ENCODE measurements around the gene SLC7A4.

SLC7A4 gene

DNA sequence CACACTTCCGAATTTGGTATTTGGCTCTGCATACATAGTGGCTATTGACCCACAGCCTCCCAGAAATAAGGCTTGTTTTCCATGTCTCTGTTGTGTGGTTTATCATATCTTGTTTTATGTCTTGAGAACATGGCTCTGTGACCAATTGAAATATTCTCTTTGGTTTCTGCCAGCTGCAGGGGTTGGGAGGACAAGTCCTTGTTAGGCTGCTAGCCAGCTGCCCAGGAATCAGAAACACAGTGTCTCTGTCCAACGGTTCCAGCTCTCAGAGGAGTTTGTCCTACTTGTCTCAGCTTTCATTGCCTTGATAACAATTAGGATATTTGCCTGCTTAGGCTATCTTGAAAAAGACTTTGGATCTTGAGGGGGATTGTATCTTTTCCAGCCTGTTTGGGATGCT lies 6.0 kb upstream of the SLC7A4 start:
- DNase-seq = no peak

DNA sequence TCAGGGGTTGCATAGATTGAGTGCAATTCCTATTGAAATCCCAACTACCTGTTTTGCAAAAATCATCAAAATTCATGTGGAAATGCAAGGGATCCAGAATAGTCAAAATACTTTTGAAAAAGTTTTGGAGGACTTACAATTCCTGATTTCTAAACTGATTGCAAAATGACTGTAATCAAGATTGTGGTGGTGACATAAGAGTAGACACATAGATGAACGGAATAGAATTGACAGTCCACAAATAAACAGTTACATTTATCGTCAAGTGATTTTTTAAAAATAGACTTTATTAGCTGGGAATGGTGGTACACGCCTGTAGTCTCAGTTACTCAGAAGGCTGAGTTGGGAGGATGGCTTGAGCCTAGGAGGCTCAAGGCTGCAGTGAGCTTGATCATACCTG lies 2.6 kb upstream of the SLC7A4 start:
- DNase-seq = no peak

DNA sequence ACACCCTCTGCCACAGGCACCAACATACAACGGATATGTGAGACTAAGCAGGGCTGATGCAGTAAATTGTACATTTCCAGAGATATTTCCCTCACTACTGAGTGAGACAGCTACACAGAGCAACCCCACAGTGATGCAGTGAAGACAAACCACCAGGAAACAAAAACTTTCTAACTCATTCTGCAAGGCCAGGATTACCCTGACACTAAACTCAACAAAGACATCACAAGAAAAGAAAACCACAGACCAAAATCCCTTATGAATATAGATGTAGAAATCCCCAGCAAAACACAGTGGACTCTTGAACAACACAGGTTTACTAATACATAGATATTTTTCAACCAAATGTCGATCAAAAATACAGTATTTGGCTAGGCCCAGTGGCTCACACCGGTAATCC lies 1.5 kb upstream of the SLC7A4 start:
- DNase-seq = no peak

DNA sequence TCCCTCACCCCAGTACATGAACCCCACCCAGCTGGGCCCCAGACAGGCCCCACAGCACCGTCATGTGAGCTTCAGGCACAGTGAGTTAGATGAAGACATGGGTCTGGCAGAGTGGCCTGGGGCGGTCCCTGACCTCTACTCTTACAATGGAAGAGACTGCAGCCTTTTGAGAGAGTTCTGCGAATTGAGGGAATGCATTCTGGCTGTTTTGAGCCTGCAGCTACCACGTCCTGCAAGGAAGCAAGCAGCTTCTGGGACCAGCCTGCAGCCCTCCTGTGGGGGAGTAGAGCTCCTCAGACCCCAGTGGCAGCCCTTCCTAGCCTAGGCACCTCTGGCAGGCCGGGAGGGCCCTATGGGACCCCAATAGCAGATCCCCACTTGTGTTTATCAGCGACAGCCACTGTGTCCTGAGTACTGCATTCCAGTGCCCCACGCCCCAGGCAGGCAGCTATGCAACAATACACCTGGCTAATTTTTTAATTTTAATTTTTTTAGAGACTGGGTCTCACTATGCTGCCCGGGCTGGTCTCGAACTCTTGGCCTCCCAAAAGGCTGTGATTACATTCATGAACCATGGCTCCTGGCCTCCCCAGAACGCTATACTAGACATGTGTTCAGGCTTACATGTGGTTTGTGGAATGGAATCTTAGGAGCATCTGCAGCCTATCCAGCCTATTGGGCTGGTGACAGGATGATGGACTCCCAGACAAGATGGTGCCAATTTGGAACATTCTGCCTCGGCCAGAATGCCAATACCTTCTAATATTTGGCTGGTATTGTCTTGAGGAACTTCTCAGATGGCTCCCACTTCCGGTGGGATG lies 717 bp upstream of the SLC7A4 start:
- no peak for DNase-seq

DNA sequence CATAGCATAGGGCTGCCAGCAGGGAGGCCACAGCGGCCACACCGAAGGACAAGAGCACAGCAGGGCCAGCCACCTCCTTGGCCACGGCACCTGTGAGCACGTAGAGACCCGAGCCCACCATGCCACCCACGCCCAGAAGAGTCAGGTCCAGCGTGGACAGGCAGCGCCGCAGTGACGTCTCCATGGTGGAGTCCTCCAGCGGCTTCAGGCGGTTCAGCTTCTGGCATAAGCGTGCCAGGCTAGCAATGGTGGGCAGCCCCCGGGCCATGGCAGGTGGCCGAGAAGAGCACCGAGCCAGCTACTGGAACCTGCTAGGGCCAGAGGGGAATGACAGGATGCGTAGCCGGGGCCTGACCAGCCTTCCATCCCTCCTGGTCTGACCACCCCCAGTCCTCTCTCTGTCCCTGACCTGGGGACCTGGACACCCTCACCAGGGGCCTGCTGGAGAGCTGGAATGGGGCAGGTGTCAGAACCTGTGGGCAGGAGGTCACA lies 770 bp downstream of the SLC7A4 start:
- no peak for DNase-seq

DNA sequence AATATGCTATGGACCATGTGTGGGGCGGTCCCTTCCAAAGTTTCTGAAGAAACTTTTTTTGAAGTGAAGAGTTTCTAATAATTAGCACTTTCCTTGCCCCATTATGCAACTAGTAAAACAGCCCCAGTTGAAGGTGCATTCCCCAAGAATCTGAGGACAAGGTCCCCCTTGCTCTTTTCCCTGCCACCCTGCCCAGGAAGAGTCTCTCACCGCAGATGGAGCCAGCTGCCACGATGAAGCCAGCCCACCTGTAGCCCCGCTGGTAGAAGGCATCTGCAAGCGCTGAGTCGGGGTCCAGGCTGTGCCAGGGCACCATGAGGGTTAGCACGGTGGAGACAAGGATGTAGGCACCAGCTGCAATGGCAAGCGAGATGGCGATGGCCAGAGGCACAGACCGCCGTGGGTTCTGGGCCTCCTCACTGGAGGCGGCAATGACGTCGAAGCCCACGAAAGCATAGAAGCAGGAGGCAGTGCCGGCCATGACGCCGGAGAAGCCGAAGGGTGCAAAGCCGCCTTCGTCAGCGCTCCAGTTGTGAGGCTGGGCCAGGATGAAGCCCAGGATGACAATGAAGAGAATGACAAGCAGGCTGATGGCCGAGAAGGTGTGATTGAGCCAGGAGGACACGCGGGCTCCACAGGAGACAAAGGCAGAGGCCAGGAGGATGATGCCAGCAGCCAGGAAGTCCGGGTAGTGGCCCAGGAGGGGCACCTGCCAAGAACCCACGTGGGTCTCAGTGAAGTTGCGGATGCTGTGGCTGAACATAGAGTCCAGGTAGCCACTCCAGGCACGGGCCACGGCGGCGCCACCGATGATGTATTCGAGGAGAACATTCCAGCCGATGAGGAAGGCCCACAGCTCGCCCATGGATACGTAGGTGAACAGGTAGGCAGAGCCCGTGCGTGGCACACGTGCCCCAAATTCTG lies 1.5 kb downstream of the SLC7A4 start:
- DNase-seq = no peak

DNA sequence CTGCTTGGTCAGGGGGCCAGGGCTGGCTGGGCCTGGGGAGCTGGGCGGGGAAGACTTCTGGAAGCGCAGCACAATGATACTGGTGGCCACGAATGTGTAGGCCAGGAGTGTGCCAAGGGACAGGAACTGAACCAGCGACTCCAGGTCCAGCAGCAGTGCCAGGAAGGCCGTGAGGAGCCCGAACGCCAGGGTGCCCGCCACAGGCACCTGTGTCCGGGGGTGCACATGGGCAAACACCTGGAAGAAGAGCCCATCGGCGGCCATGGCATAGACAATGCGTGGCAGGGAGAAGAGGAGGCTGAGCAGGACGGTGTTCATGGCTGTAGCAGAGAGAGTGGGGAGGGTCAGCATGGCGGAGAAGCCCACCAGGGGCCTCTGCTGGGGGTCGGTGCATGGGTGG lies 2.3 kb downstream of the SLC7A4 start:
- DNase-seq = no peak

DNA sequence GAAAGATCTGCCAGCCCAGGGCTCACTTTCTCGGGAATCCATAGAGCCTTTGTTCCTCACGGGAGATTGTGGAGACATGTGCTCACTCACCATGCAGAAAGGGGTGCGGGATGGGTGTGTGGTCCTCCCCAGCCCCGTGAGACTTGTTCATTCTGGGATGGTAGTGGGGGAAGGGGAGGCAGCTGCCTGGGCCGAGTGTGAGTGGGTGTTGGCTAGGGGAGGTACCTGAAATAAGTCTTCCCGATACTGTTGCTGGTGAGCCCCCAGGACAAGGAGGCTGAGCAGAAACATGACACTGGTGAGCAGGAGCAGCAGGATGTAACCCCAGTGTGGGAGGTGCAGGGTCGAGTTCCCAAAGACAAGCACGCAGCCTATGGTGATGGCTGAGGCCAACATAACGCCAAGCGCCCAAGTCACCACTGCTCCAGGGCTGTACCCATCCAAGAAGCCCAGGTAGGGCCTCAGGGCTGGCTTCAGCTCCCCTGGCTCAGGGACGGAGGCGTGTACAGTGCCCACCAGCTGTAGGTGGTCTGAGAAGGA lies 2.8 kb downstream of the SLC7A4 start:
- DNase-seq = no peak

DNA sequence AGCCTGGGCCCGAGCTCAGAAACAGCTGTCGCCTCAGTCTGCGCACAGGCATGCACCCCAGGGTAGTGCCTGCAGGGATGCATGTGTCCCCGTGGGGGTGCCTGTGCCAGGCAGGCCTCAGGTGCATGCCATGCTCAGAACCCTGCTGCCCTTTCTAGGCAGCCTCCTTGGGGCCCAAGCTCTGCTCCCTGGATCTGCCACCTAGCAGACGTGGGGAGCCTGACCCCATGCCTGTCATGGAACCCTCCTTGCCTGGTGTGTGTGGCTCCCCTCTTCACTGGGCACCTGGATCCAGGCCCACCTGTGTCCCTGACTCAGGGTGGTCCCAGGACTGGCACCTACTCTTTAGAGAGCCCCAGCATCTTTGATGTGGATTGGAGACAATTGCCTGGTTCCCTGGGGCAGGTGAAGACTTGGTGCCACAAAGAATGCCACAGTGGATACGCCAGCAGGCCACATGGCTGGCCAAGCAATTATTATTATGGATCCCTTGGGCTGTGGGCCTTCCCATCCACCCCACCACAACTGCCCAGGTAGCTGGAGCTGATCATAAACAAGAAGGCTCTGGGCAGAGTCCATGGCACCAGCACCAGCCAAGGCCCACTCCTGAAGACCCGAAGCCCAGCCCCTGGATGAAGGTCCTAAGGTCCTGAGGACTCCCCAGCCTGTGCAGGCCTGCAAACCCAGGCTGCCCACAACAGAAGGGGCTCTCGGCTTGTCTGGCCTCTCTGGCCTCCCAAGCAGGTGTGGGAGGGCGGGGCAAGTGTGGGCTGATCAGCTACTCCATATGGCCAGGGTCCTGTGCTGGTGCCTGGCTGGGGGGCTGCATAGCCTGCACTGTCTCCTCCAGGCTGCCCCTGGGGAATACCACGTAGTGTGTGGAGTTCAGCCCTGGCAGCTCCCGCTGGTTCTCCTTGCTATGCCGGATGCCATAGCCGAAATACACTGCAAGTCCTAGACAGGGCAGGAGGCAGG lies 3.8 kb downstream of the SLC7A4 start:
- no peak for DNase-seq

DNA sequence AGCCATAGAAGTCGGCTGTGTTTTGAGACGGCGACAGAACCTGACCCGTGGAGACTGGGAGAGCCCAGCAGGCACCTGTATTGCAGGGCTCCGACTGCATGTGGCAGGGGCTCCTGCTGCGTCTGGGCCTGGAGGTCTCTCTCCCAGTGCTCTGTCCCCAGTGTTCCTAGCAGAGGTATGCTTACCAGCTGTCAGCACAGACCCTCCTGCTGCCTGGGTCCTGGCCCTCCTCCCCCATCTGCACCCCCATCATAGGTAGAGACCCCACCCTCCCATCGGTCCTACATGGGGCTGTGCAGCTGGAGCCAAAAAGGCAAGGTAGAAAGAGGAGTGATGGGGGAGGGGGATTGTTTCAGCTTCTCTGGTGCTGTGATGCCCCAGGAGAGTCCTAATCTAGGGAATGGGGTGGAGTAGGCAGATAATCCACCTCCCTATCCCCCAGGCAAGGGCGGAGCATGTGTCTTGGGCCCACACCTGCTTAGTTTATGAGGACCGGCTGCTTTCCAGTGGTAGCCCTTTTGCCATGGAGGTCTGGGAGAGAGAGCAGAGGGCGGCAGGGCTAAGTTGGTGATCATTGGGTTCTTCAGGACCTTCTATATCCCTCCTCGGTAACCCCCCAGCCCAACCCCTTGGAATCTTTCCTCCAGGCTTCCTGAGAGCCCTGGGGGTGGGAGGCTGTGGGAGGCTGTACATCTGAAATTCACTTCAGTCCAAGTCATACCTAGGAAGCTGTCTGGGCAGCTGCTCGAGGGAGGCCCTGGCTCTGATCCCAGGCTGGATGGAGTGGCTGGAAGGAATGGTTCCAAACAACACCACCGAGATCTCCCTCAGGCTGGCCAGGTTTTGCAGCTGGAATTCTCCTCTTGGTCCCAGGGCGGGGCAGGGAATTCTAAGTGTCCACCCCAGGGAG lies 5.3 kb downstream of the SLC7A4 start:
- no peak for DNase-seq

DNA sequence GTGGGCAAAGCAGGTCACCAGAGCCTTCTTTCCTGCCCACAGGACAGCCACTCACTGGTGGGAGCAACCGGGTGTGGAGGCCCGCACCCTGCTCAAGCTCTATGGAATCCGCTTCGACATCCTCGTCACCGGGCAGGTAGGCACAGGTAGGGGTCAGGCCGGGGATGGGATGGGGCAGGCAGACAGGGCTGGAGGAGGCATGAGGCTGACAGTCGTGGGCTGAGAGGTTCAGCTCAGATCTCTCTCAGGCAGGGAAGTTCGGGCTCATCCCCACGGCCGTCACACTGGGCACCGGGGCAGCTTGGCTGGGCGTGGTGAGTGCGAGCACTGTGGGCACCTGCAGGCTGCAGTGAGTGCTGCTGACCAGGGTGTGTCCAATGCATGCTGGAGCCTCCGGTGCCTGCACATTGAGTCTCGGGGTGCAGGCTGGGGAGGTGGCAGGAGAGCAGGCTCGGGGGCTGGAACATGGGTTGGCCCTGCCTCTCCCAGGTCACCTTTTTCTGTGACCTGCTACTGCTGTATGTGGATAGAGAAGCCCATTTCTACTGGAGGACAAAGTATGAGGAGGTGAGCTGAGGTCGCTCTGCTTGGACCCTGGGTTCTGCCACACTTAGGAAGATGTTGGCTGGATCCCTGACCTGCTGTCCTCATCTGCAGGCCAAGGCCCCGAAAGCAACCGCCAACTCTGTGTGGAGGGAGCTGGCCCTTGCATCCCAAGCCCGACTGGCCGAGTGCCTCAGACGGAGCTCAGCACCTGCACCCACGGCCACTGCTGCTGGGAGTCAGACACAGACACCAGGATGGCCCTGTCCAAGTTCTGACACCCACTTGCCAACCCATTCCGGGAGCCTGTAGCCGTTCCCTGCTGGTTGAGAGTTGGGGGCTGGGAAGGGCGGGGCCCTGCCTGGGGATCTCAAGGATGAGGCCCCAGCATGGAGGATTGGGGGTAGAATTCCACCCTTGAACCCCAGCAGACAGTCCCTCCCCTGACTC lies 6.3 kb downstream of the SLC7A4 start:
- DNase-seq = no peak

DNA sequence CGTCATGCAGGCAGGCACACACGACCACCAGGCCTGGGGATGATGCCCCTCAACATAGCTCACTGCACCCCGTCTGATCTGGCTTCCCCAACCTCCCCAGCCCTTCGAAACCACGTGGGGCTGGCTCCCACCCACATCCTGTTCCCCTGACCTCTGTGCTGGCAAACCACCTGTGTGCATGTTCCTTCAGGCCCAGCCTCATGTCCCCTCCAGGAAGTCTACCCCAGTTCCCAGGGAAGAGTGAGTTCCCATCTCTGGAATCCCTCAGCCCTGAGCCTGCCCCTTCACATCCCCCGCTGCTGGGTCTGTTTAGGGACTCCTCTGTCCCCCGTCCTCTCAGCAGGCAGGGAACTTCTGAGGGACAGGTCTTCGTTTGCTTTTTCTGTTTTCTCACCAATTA lies 7.1 kb downstream of the SLC7A4 start:
- DNase-seq = no peak

DNA sequence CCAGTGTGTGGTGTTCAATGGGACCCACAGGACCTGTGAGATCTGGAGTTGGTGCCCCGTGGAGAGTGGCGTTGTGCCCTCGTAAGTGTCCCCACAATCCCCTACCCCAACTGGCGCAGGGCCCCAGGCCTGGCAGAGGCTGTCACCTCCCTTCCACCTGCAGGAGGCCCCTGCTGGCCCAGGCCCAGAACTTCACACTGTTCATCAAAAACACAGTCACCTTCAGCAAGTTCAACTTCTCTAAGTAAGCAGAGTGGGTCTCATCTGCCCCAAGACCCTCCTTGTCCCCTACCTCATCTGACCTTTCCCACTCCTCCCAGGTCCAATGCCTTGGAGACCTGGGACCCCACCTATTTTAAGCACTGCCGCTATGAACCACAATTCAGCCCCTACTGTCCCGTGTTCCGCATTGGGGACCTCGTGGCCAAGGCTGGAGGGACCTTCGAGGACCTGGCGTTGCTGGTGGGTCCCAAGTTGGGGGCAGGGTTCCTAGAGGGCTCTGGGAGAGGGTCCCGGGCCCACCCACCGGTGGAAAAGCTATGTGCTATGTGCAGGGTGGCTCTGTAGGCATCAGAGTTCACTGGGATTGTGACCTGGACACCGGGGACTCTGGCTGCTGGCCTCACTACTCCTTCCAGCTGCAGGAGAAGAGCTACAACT lies 9.3 kb downstream of the SLC7A4 start:
- no peak for DNase-seq

DNA sequence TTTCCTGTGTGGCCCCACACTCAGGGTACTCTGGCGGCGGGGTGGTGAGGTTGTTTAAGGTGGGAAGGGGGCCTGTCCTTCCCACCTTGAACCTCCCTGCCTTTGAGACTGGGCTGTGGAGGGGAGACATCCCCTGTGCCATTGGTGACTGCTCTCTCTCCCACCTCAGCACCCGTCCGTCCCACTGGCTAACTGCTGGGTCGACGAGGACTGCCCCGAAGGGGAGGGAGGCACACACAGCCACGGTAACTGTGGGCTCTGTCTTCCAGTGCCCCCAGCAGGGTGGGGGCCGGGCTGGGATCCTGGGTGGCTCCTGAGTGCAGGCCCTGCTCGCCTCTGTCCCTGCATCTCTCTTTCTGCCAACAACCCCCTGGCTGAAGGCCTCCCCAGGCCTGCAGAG lies 9.9 kb downstream of the SLC7A4 start:
- no peak for DNase-seq

DNA sequence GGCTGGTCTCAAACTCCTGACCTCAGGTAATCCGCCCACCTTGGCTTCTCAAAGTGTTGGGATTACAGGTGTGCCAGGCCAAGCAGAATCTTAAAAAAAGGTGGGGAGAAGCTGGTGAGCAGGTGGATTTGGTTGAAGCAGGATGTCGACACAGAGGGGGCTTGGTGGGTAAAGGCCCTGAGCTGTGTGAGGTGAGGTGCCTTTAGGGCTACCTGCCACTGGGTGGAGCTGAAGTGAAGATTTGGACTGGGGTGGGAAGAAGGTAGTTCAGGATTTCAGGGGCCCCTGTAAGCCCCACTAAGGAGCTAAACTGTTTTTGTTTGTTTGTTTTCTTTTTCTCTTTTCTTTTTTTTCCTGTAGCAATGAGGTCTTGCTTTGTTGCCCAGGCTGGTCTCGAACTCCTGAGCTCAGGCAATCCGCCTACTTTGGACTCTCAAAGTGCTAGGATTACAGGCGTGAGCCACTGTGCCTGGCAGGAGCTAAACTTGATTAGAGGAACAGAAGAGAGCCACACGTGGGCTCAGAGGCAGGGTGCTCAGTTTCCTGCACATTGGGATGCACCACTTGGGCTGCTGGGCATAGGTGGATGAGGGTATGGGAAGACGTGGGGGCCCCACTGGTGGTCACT lies 11.4 kb downstream of the SLC7A4 start:
- no peak for DNase-seq

DNA sequence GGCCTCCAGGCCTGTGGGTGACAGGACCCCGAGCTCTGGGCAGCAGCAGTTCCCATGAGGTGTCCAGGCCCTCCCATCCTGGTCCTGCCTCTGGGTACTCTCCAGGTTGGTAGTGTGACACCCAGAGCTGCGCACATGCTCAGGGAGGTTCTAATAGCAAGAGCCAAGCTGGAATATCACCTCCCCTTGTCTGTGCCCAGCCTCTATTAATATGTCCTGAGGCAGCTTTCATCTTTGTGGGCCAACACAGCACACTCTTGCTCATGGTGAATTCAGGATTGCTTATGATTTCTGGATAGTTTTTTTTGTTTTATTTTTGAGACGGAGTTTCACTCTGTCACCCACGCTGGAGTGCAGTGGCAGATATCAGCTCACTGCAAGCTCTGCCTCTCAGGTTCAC lies 14.0 kb downstream of the SLC7A4 start:
- DNase-seq = no peak

DNA sequence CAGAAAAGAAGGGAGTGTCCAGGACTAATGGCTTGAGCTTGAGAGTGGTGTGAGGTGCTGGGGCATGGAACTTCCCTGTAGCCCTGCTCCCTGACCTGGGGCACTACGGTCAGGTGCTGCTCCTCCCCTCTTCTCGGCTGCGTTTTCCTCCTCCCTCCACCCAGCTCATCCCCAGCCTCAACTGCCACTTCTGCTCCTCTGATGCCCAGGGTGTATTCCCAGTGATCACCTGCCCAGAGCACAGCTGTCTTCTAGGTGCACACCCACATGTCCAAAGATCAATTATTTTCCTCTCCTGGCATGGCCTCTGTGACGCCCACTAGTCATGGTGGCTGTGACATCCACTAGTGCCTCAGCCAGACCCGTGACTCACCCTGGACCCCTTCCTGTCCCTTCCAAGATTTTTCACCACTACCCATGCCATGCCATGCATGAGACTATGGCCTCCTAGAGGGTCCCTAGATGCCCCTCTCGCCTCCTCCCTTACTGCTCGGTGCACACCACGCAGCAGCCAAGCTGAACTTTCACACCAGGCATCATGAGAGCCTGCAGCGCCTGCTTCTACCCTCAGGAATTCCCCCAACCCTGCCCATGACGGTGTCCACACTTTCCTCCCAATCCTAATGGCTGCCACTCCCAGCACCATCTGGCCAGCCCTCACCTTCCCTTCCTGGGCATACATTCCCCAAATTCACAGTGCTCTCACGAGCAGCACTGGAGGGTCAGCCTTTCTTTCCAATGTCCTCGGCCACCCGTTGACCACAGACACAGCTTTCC lies 15.5 kb downstream of the SLC7A4 start:
- DNase-seq = no peak

DNA sequence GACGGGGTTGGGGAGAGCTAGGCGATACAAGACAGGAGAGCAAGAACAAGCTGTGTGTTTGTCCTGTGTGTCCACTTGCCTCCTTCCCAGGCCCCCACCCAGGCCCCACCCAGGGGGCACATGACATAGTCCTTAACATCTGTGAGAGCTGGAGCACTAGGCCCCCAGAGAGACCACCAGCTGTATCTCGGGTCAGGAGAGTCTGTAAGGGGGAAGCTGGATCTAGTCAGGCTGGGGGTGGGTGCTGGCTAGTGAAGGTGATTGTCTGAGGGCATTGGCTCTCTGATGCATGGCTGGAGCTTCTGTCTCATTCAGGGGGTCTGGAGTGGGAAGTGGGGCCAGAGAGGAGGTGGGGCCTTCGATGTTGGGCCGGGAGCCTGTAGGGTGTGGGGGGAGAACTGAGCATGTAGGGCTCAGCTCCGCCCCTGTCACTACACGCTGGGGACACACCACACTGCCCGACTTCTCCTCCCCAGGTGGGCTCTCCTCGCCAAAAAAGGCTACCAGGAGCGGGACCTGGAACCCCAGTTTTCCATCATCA lies 16.8 kb downstream of the SLC7A4 start:
- DNase-seq = no peak
